ENCODE data around the gene ARMC8.
A peak's percentile ranks its signal among the peaks of the same experiment; 100 is the strongest.

The ARMC8 gene

DNA sequence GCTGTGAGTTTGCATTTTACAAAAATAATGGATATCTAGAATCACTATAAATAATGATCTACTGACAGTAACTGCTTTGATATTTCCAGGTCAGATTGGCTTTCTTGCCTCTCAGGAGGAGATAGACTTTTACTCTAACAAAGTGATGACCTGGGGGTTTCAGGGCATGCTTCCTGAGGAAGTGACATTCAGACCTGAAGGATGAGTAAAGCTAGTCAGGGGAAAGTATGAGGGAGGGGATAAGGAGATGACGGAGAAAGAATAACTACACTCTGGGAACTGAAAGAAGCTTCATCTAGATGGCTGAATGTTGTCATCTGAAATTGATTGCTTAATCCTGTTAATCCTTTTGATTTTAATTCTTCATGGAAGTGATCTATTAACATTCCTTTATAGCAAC lies 32.2 kb downstream of the ARMC8 start:
- no peaks in the 10 kb centered on the region for H3K27me3 ChIP-seq (ENCODE audit: control insufficient read depth in 2 of 2, insufficient read depth in 2 of 2, low read length in 2 of 2)
- peaks cover 8 to 13% of the 10 kb centered on the region in 2 donors for H3K36me3 ChIP-seq (ENCODE audit: control insufficient read depth in 2 of 2, insufficient read depth in 2 of 2, low read length in 2 of 2)
- H3K9ac ChIP-seq (ENCODE audit: low read depth in 1 of 2, low read length in 2 of 2): no peak overlapping the region
- no peak overlapping the region for H3K4me3 ChIP-seq (ENCODE audit: low read length in 2 of 2)
- no peak overlapping the region for H3K27ac ChIP-seq (ENCODE audit: low read depth in 2 of 2, low read length in 2 of 2)
- H3K4me1 ChIP-seq (ENCODE audit: control insufficient read depth in 2 of 2, insufficient read depth in 2 of 2, low read length in 2 of 2): peaks cover 0 to 2% of the 10 kb centered on the region in 2 donors
- no peaks in the 10 kb centered on the region for H3K9me3 ChIP-seq (ENCODE audit: control insufficient read depth in 2 of 2, low read length in 2 of 2)

GRCh38 chr3:138220242-138220641 lies 33.1 kb downstream of the ARMC8 start:
- no peaks in the 10 kb centered on the region for H3K27me3 ChIP-seq (ENCODE audit: control insufficient read depth in 2 of 2, insufficient read depth in 2 of 2, low read length in 2 of 2)
- no peak overlapping the region for H3K4me3 ChIP-seq (ENCODE audit: low read length in 2 of 2)
- H3K36me3 ChIP-seq (ENCODE audit: control insufficient read depth in 2 of 2, insufficient read depth in 2 of 2, low read length in 2 of 2): peaks cover 17 to 22% of the 10 kb centered on the region in 2 donors
- H3K27ac ChIP-seq (ENCODE audit: low read depth in 2 of 2, low read length in 2 of 2): no peak overlapping the region
- H3K4me1 ChIP-seq (ENCODE audit: control insufficient read depth in 2 of 2, insufficient read depth in 2 of 2, low read length in 2 of 2): peaks cover 0 to 2% of the 10 kb centered on the region in 2 donors
- H3K9me3 ChIP-seq (ENCODE audit: control insufficient read depth in 2 of 2, low read length in 2 of 2): no peaks in the 10 kb centered on the region
- H3K9ac ChIP-seq (ENCODE audit: low read depth in 1 of 2, low read length in 2 of 2): no peak overlapping the region

- H3K9ac ChIP-seq (ENCODE audit: low read depth in 1 of 2, low read length in 2 of 2): no peak overlapping the region
- no peaks in the 10 kb centered on the region for H3K27me3 ChIP-seq (ENCODE audit: control insufficient read depth in 2 of 2, insufficient read depth in 2 of 2, low read length in 2 of 2)
- H3K27ac ChIP-seq (ENCODE audit: low read depth in 2 of 2, low read length in 2 of 2): no peak overlapping the region
- peaks cover 0 to 2% of the 10 kb centered on the region in 2 donors for H3K4me1 ChIP-seq (ENCODE audit: control insufficient read depth in 2 of 2, insufficient read depth in 2 of 2, low read length in 2 of 2)
- no peak overlapping the region for H3K4me3 ChIP-seq (ENCODE audit: low read length in 2 of 2)
- peaks cover 23 to 27% of the 10 kb centered on the region in 2 donors for H3K36me3 ChIP-seq (ENCODE audit: control insufficient read depth in 2 of 2, insufficient read depth in 2 of 2, low read length in 2 of 2)
- no peaks in the 10 kb centered on the region for H3K9me3 ChIP-seq (ENCODE audit: control insufficient read depth in 2 of 2, low read length in 2 of 2)
Observed at GRCh38 chr3:138220788-138221187, 33.7 kb downstream of the ARMC8 start.

GRCh38 chr3:138222131-138222941 lies 35.2 kb downstream of the ARMC8 start:
- H3K9ac ChIP-seq (ENCODE audit: low read depth in 1 of 2, low read length in 2 of 2): no peak overlapping the region
- peaks cover 30 to 33% of the 10 kb centered on the region in 2 donors for H3K36me3 ChIP-seq (ENCODE audit: control insufficient read depth in 2 of 2, insufficient read depth in 2 of 2, low read length in 2 of 2)
- H3K4me3 ChIP-seq (ENCODE audit: low read length in 2 of 2): no peak overlapping the region
- no peaks in the 10 kb centered on the region for H3K9me3 ChIP-seq (ENCODE audit: control insufficient read depth in 2 of 2, low read length in 2 of 2)
- H3K27me3 ChIP-seq (ENCODE audit: control insufficient read depth in 2 of 2, insufficient read depth in 2 of 2, low read length in 2 of 2): no peaks in the 10 kb centered on the region
- H3K27ac ChIP-seq (ENCODE audit: low read depth in 2 of 2, low read length in 2 of 2): peak overlapping the region in 1 of 2 donors; percentile 20
- peaks cover 0 to 2% of the 10 kb centered on the region in 2 donors for H3K4me1 ChIP-seq (ENCODE audit: control insufficient read depth in 2 of 2, insufficient read depth in 2 of 2, low read length in 2 of 2)

DNA sequence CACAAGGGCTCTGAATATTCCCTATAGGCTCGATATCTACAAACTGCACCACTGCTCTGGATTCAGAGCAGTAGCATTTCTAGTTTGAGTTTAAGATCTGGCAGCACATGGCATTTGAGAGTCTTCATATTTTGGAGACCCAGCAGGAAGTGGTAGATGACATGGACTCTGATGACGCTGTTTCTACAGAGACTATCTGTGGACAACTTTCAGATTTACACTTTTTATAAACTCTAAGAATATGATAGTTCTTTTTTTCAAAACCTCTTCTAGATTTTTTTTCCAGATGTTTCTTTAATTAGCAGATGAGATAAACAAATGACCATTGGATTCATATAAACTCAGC lies 35.8 kb downstream of the ARMC8 start:
- H3K36me3 ChIP-seq (ENCODE audit: control insufficient read depth in 2 of 2, insufficient read depth in 2 of 2, low read length in 2 of 2): peaks cover 34 to 36% of the 10 kb centered on the region in 2 donors
- peaks cover 0 to 2% of the 10 kb centered on the region in 2 donors for H3K4me1 ChIP-seq (ENCODE audit: control insufficient read depth in 2 of 2, insufficient read depth in 2 of 2, low read length in 2 of 2)
- H3K9ac ChIP-seq (ENCODE audit: low read depth in 1 of 2, low read length in 2 of 2): no peak overlapping the region
- H3K4me3 ChIP-seq (ENCODE audit: low read length in 2 of 2): no peak overlapping the region
- no peaks in the 10 kb centered on the region for H3K9me3 ChIP-seq (ENCODE audit: control insufficient read depth in 2 of 2, low read length in 2 of 2)
- peak overlapping the region in 1 of 2 donors; percentile 20 for H3K27ac ChIP-seq (ENCODE audit: low read depth in 2 of 2, low read length in 2 of 2)
- H3K27me3 ChIP-seq (ENCODE audit: control insufficient read depth in 2 of 2, insufficient read depth in 2 of 2, low read length in 2 of 2): no peaks in the 10 kb centered on the region

DNA sequence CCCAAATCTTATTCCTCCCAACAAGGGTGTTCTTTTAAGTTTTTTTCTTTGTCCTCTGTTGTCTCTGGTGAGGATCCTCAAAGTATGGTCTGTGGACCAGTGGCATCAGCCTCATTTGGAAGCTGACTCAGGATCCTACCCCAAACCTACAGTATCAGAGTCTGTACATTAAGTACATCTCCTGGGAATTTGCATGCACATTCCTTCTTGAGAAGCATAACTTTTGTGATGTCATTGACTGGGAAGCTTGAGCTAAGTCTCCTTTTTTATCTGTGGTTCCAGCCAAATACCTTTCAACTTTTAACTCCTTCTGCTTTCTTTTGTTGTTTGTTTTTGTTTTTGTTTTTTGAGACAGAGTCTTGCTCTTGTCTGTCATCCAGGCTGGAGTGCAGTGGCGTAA lies 40.5 kb downstream of the ARMC8 start:
- no peak overlapping the region for H3K27ac ChIP-seq (ENCODE audit: low read depth in 2 of 2, low read length in 2 of 2)
- no peaks in the 10 kb centered on the region for H3K27me3 ChIP-seq (ENCODE audit: control insufficient read depth in 2 of 2, insufficient read depth in 2 of 2, low read length in 2 of 2)

DNA sequence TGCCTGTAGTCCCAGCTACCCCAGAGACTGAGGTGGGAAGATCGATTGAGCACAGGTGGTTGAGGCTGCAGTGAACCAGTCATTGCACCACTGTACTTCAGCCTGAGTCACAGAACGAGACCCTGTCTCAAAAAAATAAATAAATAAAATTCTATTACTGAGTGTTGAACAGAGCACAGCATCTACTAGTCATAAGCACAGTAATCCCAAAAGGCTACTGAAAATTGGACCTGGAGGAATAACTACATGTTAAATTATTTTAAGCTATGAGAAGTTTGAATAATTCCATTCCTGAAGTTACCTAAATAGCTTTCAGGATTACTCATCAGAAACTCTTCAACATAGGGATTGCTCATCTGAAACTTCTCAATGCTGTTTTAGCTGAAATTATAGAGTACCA lies 43.4 kb downstream of the ARMC8 start:
- Histone ChIP-seq H3K4me3 (ENCODE audit: low read length in 2 of 2) (no peak overlapping the region), H3K27ac (ENCODE audit: low read depth in 2 of 2, low read length in 2 of 2) (no peak overlapping the region), H3K27me3 (ENCODE audit: control insufficient read depth in 2 of 2, insufficient read depth in 2 of 2, low read length in 2 of 2) (no peaks in the 10 kb centered on the region), H3K9me3 (ENCODE audit: control insufficient read depth in 2 of 2, low read length in 2 of 2) (no peaks in the 10 kb centered on the region), H3K9ac (ENCODE audit: low read depth in 1 of 2, low read length in 2 of 2) (no peak overlapping the region), H3K36me3 (ENCODE audit: control insufficient read depth in 2 of 2, insufficient read depth in 2 of 2, low read length in 2 of 2) (peaks cover 32 to 39% of the 10 kb centered on the region in 2 donors), H3K4me1 (ENCODE audit: control insufficient read depth in 2 of 2, insufficient read depth in 2 of 2, low read length in 2 of 2) (no peaks in the 10 kb centered on the region)

More for the DNA sequence above, 40.5 kb downstream of the ARMC8 start:
- Histone ChIP-seq H3K4me3 (ENCODE audit: low read length in 2 of 2) (no peak overlapping the region), H3K9me3 (ENCODE audit: control insufficient read depth in 2 of 2, low read length in 2 of 2) (no peaks in the 10 kb centered on the region), H3K9ac (ENCODE audit: low read depth in 1 of 2, low read length in 2 of 2) (no peak overlapping the region), H3K36me3 (ENCODE audit: control insufficient read depth in 2 of 2, insufficient read depth in 2 of 2, low read length in 2 of 2) (peaks cover 56% of the 10 kb centered on the region in 2 donors), H3K4me1 (ENCODE audit: control insufficient read depth in 2 of 2, insufficient read depth in 2 of 2, low read length in 2 of 2) (no peaks in the 10 kb centered on the region)

DNA sequence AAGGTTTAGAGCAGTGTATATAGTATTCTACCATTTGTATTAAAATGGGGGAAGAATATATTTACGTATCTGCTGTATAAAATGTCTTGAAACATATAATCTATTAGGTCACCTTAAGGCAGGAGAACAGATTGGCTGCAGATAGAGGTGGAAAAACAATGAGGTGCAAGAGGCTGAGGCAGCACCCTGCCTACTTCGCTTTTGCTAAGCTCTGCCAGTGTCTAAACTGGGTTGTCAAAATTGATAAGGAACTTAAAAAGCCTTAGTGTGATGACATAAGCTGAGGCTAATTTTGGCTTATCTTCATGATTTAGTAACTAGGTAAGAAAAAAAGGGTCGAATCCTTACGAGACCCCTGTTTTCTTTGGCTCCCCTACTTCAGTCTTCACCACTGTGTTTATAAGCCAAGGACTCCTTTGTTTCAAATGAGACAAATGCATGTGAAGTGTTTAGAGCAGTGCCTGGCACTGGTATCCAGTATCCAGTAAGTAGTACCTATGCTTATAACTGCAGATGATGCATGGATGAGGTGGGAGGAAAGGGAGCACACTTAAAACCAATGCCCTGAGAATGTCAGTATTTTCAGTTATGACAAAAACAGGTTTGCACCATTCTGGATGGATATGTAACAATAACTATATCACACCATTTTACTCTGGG lies 45.7 kb downstream of the ARMC8 start:
- H3K36me3 ChIP-seq (ENCODE audit: control insufficient read depth in 2 of 2, insufficient read depth in 2 of 2, low read length in 2 of 2): peaks cover 31 to 38% of the 10 kb centered on the region in 2 donors
- no peaks in the 10 kb centered on the region for H3K27me3 ChIP-seq (ENCODE audit: control insufficient read depth in 2 of 2, insufficient read depth in 2 of 2, low read length in 2 of 2)
- H3K9me3 ChIP-seq (ENCODE audit: control insufficient read depth in 2 of 2, low read length in 2 of 2): no peaks in the 10 kb centered on the region
- no peak overlapping the region for H3K9ac ChIP-seq (ENCODE audit: low read depth in 1 of 2, low read length in 2 of 2)
- no peaks in the 10 kb centered on the region for H3K4me1 ChIP-seq (ENCODE audit: control insufficient read depth in 2 of 2, insufficient read depth in 2 of 2, low read length in 2 of 2)
- no peak overlapping the region for H3K27ac ChIP-seq (ENCODE audit: low read depth in 2 of 2, low read length in 2 of 2)
- H3K4me3 ChIP-seq (ENCODE audit: low read length in 2 of 2): no peak overlapping the region

DNA sequence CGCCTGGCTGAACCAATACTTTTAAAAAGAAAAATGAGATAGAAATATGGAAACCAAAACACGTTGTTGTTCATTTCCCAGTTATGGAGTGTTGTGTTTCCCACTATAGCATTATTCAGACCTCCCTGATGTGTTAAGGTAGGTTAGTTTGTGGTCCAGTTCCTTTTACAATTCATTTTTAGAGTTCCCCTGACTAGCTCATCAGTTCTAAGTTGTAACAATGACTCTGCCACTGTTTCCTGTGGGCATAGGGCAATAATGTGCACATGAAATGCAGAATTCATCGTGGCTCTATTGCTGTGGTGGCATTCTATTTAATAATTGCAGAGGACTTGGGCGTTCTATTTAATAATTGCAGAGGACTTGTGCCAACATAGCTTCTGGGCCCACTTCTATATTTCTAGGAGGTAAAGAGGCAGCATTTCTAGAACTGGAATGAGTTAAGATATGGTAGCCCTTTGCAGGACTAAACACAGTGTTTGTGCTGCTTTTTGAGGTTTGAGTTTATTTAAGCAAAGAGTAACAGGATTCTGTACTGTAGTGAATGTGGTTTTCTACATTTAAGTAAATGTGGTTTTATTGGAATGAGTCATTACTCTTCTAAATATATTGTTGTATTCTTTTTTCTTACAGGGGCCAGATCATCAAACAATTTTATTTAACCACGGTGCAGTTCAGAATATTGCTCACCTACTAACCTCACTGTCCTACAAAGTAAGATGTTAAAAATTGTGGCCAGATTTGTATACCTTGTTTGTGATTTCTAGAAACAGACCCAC lies 47.5 kb downstream of the ARMC8 start:
- H3K27me3 ChIP-seq (ENCODE audit: control insufficient read depth in 2 of 2, insufficient read depth in 2 of 2, low read length in 2 of 2): no peaks in the 10 kb centered on the region
- peaks cover 24 to 34% of the 10 kb centered on the region in 2 donors for H3K36me3 ChIP-seq (ENCODE audit: control insufficient read depth in 2 of 2, insufficient read depth in 2 of 2, low read length in 2 of 2)
- no peak overlapping the region for H3K27ac ChIP-seq (ENCODE audit: low read depth in 2 of 2, low read length in 2 of 2)
- no peak overlapping the region for H3K4me3 ChIP-seq (ENCODE audit: low read length in 2 of 2)
- no peak overlapping the region for H3K9ac ChIP-seq (ENCODE audit: low read depth in 1 of 2, low read length in 2 of 2)
- no peaks in the 10 kb centered on the region for H3K9me3 ChIP-seq (ENCODE audit: control insufficient read depth in 2 of 2, low read length in 2 of 2)
- H3K4me1 ChIP-seq (ENCODE audit: control insufficient read depth in 2 of 2, insufficient read depth in 2 of 2, low read length in 2 of 2): no peaks in the 10 kb centered on the region

GRCh38 chr3:138238711-138239110 lies 51.6 kb downstream of the ARMC8 start:
- Histone ChIP-seq H3K27ac (ENCODE audit: low read depth in 2 of 2, low read length in 2 of 2) (no peak overlapping the region), H3K9me3 (ENCODE audit: control insufficient read depth in 2 of 2, low read length in 2 of 2) (no peaks in the 10 kb centered on the region), H3K4me3 (ENCODE audit: low read length in 2 of 2) (no peak overlapping the region), H3K36me3 (ENCODE audit: control insufficient read depth in 2 of 2, insufficient read depth in 2 of 2, low read length in 2 of 2) (peaks cover 39 to 48% of the 10 kb centered on the region in 2 donors), H3K4me1 (ENCODE audit: control insufficient read depth in 2 of 2, insufficient read depth in 2 of 2, low read length in 2 of 2) (no peaks in the 10 kb centered on the region), H3K9ac (ENCODE audit: low read depth in 1 of 2, low read length in 2 of 2) (no peak overlapping the region), H3K27me3 (ENCODE audit: control insufficient read depth in 2 of 2, insufficient read depth in 2 of 2, low read length in 2 of 2) (no peaks in the 10 kb centered on the region)

Data from mucosa of rectum (tissue), 2 donors.